ELF-1 (cell line): ENCODE measurements around the gene LIN28B.
A peak's percentile ranks its signal among the peaks of the same experiment; 100 is the strongest.

Experiments used
- DNase-seq: peaks from one replicate; pipeline ENCODE4 v3.0.0-alpha.2; 2016; ENCODE audit warnings: low read depth, low spot score

LIN28B gene

GRCh38 chr6:104956731-104957294 lies at the start of gene LIN28B:
Gene LIN28B, plus strand, starts transcription at chr6:104957107. Its CDS starts 144 bp downstream, at chr6:104957251.
- peak; percentile 66 for DNase-seq

GRCh38 chr6:104908031-104908887 lies 48.6 kb upstream of the LIN28B start:
- peak; percentile 85 for DNase-seq

- DNase-seq, result no peak
Observed at GRCh38 chr6:104908888-104909525, 47.9 kb upstream of the LIN28B start.

- DNase-seq, result no peak
Observed at GRCh38 chr6:104921896-104922295, 35.0 kb upstream of the LIN28B start.

- DNase-seq, result no peak
Observed at GRCh38 chr6:104928141-104928540, 28.8 kb upstream of the LIN28B start.

- no peak for DNase-seq
Observed at GRCh38 chr6:104929353-104929752, 27.6 kb upstream of the LIN28B start.

- DNase-seq, result no peak
Observed at GRCh38 chr6:104930939-104931338, 26.0 kb upstream of the LIN28B start.

GRCh38 chr6:104936766-104937535 lies 20.0 kb upstream of the LIN28B start:
- peak; percentile 80 for DNase-seq

- DNase-seq, result peak; percentile 82
Observed at GRCh38 chr6:104940238-104940892, 16.5 kb upstream of the LIN28B start.

GRCh38 chr6:104940893-104941728 lies 15.8 kb upstream of the LIN28B start:
- DNase-seq, result peak; percentile 88

GRCh38 chr6:104941729-104942091 lies 15.2 kb upstream of the LIN28B start:
- no peak for DNase-seq

GRCh38 chr6:104943781-104944180 lies 13.1 kb upstream of the LIN28B start:
- DNase-seq, result no peak

GRCh38 chr6:104949206-104949605 lies 7.7 kb upstream of the LIN28B start:
- no peak for DNase-seq

GRCh38 chr6:104951677-104952076 lies 5.2 kb upstream of the LIN28B start:
- DNase-seq, result no peak

- peak; percentile 96 for DNase-seq
Observed at GRCh38 chr6:104952911-104953399, 4.0 kb upstream of the LIN28B start.

GRCh38 chr6:104953400-104954189 lies 3.3 kb upstream of the LIN28B start:
- peak; percentile 92 for DNase-seq

- DNase-seq, result no peak
Observed at GRCh38 chr6:104954190-104954797, 2.6 kb upstream of the LIN28B start.

- DNase-seq, result peak; percentile 63
Observed at GRCh38 chr6:104955491-104955890, 1.4 kb upstream of the LIN28B start.
